Ishikawa (cell line): Measurements from ENCODE around the gene PNLIPRP2.

Experiments used
- EGR1 ChIP-seq: IDR thresholded peaks from 2 replicates; pipeline ENCODE4 v1.6.1; 2012
- TCF12 ChIP-seq: IDR thresholded peaks from 2 replicates; pipeline ENCODE4 v1.6.1; 2012; ENCODE audit warnings: low read depth

GRCh38 chr10:116636976-116637375, 16.2 kb downstream of the PNLIPRP2 start:
- TF ChIP-seq TCF12, result no peak
- no peak for TF ChIP-seq EGR1
